HTERT RPE-1 (cell line): ENCODE results near the gene LAMA2.

Experiments
- in situ Hi-C: fragments of 300-500 bp; cut with MboI; formaldehyde crosslinking; loops from 4 replicates; pipeline ENCODE4 v1.14.3; 2020; ENCODE audit warnings: low sequenced_read_pairs

LAMA2 gene, protein sequence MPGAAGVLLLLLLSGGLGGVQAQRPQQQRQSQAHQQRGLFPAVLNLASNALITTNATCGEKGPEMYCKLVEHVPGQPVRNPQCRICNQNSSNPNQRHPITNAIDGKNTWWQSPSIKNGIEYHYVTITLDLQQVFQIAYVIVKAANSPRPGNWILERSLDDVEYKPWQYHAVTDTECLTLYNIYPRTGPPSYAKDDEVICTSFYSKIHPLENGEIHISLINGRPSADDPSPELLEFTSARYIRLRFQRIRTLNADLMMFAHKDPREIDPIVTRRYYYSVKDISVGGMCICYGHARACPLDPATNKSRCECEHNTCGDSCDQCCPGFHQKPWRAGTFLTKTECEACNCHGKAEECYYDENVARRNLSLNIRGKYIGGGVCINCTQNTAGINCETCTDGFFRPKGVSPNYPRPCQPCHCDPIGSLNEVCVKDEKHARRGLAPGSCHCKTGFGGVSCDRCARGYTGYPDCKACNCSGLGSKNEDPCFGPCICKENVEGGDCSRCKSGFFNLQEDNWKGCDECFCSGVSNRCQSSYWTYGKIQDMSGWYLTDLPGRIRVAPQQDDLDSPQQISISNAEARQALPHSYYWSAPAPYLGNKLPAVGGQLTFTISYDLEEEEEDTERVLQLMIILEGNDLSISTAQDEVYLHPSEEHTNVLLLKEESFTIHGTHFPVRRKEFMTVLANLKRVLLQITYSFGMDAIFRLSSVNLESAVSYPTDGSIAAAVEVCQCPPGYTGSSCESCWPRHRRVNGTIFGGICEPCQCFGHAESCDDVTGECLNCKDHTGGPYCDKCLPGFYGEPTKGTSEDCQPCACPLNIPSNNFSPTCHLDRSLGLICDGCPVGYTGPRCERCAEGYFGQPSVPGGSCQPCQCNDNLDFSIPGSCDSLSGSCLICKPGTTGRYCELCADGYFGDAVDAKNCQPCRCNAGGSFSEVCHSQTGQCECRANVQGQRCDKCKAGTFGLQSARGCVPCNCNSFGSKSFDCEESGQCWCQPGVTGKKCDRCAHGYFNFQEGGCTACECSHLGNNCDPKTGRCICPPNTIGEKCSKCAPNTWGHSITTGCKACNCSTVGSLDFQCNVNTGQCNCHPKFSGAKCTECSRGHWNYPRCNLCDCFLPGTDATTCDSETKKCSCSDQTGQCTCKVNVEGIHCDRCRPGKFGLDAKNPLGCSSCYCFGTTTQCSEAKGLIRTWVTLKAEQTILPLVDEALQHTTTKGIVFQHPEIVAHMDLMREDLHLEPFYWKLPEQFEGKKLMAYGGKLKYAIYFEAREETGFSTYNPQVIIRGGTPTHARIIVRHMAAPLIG (N-terminal part only)

DNA sequence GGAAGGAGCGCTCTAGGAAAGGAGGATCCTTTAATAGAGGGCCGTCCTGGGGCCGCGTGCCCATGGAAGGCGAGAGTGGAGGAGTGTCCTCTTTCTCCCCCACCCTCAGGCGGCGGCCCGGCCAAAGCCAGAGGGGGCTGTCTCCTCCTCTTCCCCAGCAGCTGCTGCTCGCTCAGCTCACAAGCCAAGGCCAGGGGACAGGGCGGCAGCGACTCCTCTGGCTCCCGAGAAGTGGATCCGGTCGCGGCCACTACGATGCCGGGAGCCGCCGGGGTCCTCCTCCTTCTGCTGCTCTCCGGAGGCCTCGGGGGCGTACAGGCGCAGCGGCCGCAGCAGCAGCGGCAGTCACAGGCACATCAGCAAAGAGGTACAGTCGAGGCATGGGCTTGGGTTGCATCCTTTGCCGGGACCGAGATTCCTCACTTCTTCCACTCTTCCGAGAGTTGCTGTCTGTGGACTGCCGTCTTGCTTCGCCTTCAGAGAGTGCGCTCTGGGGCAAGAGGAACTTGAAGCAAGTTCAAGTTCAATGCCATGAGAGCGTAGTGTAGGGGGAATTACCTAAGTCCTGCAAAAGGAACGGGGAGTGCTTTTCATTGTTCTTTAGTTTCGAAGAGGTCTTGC is at the start of gene LAMA2:
TSS of gene LAMA2 (plus strand) at position 148 of the 621 bp plus-strand sequence. CDS start at position 256, 108 bp downstream.
- in situ Hi-C loops: no loop called here

- in situ Hi-C loops: no loop called here
These were observed 46.2 kb upstream of the LAMA2 start for GRCh38 chr6:128836761-128837160.

GRCh38 chr6:128841518-128841917 is 41.4 kb upstream of the LAMA2 start:
- in situ Hi-C loops: no loop called here

DNA sequence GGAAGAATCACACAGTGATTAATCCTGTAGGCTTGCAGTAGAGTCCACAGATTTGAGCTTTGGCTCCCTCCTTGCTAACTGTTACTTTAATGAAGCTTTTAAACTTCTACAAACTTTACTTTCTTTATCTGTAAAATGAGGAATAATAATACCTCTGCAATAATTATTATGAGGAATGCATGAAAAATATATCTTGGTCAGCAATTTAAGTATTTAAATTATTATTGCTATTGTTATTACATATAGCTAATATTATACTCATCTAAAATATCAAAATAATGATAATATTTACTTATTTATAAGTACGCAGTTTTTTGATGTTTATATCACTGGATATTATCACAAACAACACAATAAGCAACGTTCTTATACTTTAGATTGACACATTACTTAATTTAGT is 38.3 kb upstream of the LAMA2 start:
- in situ Hi-C loops: no loop called here

- in situ Hi-C loops: no loop called here
These were observed 35.3 kb upstream of the LAMA2 start for GRCh38 chr6:128847431-128848210.

- in situ Hi-C loops: no loop called here
These were observed 34.6 kb upstream of the LAMA2 start for GRCh38 chr6:128848212-128848935.

- in situ Hi-C loops: no loop called here
These were observed 27.3 kb upstream of the LAMA2 start for GRCh38 chr6:128855581-128856085.

DNA sequence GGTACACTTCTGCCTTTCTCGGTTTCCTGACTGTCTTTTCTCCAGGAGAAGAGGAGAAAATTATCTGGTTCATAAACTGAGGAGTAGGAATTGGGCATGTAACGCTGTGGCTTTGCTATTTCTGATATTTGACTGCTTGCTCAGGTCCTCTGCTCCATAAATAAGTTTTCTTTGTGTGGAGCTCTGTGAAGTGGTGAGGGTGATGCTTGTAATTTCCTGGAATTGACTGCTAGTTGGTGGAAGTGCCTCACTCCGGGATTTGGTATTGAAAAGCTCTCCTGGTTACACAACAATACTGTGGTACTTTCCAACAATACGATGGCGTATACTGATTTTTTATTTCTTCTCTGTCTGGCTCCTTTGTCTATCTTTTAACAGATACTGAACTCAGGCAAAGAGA is 25.1 kb upstream of the LAMA2 start:
- in situ Hi-C loops: no loop called here

- in situ Hi-C loops: no loop called here
These were observed 22.2 kb upstream of the LAMA2 start for GRCh38 chr6:128860782-128861181.

GRCh38 chr6:128863983-128864382 is 19.0 kb upstream of the LAMA2 start:
- in situ Hi-C loops: no loop called here

- in situ Hi-C loops: no loop called here
These were observed 12.2 kb upstream of the LAMA2 start for GRCh38 chr6:128870746-128871145.

- in situ Hi-C loops: no loop called here
These were observed 8.1 kb upstream of the LAMA2 start for GRCh38 chr6:128874863-128875262.

DNA sequence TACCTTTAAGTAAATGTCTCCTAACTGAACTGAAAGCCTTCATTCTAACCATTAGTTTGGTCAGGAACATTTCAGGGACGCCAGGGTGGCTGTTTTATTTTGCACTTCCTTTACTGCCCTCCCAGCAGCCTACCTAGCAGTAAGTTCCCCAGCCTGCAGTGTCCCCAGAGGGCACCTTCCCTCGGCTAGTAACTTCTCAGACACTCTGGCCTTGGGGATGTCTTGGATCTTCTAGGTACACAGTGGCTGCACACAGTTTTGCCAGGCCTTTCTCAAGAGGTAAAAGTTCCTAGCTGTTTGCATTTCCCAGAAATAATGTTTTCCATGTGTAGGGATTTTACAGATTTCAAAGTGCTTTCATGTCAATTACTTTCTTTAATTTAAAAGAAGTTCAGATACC is 378 bp upstream of the LAMA2 start:
- in situ Hi-C loops: no loop called here

DNA sequence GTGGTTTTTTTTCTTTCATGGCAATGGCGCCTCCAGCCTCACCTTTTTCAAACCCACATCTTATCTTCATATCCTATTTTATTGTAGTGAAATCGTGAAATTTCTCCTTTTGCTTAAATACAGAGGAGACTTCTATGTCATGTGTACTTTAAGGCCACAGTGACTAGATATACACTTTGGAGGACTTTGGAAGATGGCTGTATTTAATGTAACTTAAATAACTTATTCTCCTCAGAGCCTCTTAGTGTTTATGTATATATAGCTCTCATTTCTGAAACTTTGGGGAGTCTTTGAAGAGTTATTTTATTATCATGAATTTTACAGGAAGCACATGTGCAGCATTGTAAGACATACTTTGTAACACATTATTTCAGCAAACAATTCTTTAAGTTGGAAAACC is 968 bp downstream of the LAMA2 start:
- in situ Hi-C loops: no loop called here

GRCh38 chr6:128885381-128885780 is 2.4 kb downstream of the LAMA2 start:
- in situ Hi-C loops: no loop called here

GRCh38 chr6:128886706-128887105 is 3.8 kb downstream of the LAMA2 start:
- in situ Hi-C loops: no loop called here

DNA sequence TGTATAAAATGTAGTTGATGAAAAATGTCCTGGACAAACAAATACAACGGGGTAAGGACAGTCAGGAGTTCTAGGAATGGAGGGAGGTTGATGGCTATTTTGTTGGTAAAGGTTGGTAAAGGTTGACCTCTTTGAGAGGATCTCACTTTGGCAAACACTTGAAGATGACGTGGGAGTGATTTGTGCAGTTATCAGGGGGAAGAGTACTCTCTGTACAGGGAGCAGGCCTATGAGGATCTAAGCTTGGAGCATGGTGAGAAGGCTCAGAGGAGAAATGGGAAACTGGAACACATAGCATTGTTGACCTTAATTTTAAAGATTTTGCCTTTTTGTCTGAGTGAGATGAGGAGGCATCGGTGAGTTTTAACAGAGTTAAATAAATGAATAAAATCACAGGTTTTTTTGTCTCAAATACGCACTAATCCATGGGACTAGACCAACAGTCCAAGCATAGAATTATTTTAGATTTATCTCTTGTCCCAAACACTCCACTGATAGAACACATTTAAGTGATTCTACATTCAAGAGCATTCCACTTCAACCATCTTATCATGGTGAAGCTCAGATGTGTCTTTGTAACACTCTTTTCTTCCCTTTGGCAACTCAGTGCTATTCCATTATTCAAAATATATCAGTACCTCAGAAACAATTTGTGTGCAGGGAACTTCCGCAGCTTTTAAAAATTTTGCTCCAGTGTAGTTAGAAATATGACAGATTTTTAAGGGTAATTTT is 5.7 kb downstream of the LAMA2 start:
- in situ Hi-C loops: no loop called here

- in situ Hi-C loops: no loop called here
These were observed 6.9 kb downstream of the LAMA2 start for GRCh38 chr6:128889870-128890269.
